Stimulated activated CD4-positive, alpha-beta T cell treated with anti-CD3 and anti-CD28 coated beads, Interleukin-15, amount 100 ng/mL, for 1 hour (primary cell): ENCODE results near the gene SOX13.

ENCODE experiments used
- DNase-seq, 2 donors: peaks; one replicate each; pipeline ENCODE4 v3.0.0-alpha.2; 2020; ENCODE audit warnings: low read depth in 1 of 2, low spot score in 1 of 2

SOX13 gene

DNA sequence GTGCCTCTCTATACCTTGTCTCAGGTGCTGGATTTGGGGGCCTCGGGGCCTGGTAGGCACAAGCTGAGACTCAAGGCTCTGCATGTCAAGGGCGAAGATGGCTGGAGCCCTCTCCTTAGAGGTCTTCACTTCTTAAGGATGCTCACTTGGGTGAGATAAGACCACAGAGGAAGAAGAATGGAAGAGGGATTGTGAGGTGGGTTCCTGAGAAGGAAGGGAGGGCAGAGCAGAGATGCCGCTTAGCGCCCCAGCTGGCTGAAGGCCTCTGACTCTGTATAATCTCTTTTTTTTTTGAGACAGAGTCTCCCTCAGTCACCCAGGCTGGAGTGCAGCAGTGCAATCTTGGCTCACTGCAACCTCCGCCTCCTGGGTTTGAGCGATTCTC is 32.2 kb downstream of the SOX13 start:
- no peak for DNase-seq

DNA sequence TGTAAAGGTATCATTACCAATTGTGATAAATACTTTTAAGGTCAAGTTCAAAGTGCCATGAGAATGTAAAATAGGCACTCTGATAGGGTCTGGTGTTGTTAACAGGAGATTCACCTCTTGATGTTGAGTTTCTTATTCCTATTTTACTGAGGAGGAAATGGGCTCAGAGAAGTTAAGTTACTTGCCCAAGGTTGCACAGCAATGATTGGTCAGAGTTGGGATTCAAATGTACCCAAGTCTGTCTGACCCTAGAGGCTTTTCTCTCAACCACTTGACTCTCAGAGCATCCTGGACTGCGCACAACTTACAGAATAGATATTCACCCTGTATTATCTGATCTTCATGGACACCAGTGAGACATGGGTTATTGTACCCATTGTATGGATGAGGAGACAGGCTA is 33.9 kb downstream of the SOX13 start:
- DNase-seq: no peak

DNA sequence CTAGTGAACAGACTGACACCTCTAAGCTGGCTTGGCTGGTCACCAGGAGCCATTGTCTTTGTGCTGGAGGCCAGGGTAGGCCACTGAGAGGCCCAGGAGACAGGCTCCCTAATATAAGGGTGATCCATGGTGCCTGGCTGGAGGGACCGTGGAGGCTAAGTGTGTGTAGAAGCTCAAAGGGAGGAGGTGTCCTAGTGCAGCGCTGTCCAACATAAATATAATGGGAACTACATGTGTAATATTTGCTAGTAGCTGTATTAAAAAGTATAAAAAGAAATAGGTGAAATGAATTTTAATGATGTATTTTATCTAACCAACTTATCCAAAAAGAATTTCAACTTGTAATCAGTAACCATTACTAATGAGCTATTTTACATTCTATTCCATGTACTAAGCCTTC is 35.0 kb downstream of the SOX13 start:
- DNase-seq: no peak

DNA sequence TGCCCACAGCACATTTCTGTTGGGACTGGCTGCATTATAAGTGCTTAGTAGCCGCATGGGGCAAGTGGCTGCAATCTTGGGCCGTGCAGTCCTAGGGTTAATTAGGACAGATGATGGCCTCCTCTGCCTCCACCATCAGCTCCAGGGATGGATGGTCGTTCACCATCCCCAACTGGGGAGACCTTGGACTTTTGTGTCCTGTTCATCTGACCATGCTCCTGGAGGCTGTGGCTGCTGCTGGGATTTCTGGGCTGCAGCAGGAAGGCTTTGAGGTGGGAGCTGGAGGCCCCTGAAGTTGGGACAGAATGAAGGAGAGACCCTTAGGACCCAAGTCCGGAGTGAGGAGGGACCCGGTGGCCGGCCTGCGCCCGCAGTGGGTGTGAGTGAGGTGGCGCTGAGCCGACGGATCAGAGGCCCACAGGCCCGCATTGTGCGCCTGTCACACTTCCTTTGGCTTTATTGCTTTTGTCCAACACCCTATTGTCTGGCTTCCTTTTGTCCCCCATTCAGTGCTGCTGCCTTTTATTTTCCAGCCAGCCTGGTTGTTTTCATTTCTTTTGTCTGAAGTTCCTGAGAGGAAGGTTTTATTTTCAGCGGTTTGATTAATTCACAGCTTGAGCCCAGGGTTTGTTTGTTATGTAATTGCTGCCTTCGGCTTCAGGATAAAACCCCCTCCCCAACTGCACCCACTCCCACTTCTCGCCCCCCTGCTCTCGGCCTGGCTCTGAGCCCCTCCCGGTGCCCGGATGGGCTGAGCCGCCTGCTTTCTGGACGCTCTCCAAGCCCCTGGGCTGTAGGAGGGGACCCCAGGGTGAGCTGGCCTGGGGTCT is 35.6 kb downstream of the SOX13 start:
- no peak for DNase-seq

GRCh38 chr1:204110894-204111633 is 38.1 kb downstream of the SOX13 start:
- no peak for DNase-seq

- no peak for DNase-seq
Observed at GRCh38 chr1:204112876-204113730, 40.2 kb downstream of the SOX13 start.

DNA sequence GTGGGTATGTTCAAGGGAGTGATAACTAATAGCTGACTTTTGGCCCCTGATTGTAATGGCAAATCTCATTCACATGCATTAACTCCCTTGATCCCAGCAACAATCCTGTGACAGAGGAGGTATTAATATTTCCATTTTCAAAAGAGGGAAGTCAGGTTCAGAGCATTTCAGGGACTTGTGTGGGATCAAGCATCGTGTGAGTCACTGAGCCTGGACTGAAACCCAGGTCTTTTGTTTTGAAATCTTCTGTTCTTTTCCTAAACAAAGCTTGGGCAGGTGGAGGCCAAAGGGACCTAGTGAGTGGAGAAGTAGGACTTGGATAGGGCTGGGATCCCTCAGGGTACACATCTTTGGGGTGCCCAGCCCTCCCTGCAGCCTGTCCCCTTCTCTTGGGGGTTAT is 41.0 kb downstream of the SOX13 start:
- DNase-seq: no peak

- DNase-seq: no peak
Observed at GRCh38 chr1:204114606-204115005, 41.7 kb downstream of the SOX13 start.

GRCh38 chr1:204115116-204115515 is 42.2 kb downstream of the SOX13 start:
- DNase-seq: no peak

GRCh38 chr1:204116539-204116938 is 43.6 kb downstream of the SOX13 start:
- DNase-seq: no peak

DNA sequence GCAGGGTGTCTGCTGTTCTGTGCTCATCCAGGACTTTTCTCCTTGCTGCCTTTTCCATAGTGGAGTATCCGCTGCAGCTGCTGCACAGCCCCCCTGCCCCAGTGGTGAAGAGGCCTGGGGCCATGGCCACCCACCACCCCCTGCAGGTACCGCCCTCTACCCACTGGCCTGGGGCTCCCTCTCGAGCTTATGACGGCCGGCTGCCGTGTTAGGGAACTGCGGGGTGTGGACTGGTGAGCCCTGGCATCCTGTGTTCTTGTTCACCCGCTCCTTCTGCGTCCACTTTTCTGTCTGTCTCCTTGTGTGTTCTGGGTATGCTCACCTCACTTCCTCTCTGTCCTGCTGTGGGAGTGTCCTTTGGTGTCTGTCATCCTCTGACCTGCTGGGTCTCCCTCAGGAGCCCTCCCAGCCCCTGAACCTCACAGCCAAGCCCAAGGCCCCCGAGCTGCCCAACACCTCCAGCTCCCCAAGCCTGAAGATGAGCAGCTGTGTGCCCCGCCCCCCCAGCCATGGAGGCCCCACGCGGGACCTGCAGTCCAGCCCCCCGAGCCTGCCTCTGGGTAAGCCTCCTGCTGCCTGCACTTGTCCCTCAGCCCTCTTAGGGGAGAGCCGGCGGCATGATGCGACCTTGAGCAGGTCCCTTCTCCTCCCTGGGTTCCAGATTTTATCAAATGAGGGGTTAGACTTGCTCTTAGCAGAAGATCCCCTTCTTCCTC is 49.1 kb downstream of the SOX13 start:
- DNase-seq: no peak

DNA sequence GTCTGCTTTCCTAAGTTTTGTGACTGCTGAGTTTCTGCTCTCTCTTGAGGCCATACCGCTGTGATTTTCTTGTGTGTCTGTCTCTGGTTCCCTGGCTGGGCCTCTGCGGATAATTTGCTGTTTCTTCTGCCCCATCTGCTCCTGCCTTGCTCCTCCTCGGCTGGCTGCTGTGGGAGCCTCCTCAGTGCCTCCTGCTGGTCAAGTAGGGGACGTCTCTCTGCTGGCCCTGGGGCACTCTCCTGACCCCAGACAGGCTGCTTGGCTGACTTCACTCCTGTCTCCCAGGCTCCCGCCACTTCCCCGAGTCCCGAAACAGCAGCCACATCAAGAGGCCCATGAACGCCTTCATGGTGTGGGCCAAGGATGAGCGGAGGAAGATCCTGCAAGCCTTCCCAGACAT is 50.5 kb downstream of the SOX13 start:
- DNase-seq: no peak

- no peak for DNase-seq
Observed at GRCh38 chr1:204124639-204125038, 51.7 kb downstream of the SOX13 start.

- no peak for DNase-seq
Observed at GRCh38 chr1:204125759-204126351, 52.9 kb downstream of the SOX13 start.

DNA sequence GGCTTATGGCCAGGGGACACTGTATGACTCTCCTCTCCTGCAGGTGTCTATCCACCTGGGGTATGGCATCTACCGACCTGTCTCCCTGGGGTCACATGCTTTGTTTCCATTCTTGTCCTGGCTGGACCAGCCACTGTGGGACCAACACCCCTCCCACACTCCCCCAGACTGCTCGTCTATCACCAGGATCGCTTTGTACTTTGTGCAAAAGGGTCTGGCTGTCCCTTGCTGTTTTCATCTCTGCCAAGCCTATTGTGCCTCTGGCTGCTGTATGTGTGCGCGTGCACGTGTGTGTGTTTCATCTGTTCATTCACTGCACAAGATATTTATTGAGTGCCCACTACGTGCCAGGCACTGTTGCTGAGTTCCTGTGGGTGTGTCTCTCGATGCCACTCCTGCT is 53.5 kb downstream of the SOX13 start:
- no peak for DNase-seq

DNA sequence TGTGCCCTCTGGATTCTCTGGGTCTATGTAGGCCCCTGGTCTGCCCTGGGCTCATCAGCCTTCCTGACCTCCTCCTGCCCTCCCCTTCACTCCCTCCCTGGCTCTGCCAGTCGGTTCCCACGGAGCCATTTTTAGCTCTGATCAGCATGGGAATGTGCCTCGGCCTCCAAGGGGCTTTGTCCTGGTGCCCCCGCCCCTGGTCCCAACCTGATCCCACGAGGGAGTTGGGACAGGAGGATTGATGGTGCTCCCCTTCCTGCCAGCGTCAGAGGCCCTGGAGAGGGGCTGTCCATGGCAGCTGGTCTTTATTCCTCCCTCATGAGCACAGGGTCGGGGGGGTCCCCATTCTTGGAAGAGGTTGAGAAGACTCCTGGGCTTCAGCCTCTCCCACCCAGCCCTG is 54.0 kb downstream of the SOX13 start:
- DNase-seq: no peak

DNA sequence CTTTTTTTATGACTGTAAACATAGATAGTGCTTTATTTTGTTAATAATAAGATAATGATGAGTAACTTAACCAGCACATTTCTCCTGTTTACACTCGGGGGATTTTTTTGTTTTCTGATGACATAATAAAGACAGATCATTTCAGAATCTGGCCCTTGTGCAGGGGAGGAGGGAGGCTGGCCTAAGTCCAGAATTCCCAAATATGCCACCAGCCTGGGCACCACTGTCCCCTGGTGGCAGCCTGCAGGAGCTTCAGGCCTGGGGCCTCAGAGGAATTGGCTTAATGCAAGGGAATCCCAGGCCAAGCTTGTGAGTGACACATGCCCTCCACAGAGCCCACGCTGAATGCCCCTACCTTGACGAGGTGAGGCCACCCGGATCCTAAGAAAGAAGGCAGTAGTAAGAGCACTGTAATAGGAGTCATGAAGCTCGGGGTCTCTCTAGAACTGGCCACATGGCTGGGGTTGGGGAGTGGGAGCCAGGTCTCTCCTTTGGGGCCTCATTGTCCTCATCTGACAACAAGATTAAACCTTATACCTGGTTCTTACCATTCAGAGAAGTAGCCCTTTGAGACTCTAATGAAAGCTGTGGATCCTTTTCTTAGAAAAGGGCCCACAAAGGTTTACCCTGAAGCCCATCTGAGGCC is 54.8 kb downstream of the SOX13 start:
- DNase-seq: no peak

DNA sequence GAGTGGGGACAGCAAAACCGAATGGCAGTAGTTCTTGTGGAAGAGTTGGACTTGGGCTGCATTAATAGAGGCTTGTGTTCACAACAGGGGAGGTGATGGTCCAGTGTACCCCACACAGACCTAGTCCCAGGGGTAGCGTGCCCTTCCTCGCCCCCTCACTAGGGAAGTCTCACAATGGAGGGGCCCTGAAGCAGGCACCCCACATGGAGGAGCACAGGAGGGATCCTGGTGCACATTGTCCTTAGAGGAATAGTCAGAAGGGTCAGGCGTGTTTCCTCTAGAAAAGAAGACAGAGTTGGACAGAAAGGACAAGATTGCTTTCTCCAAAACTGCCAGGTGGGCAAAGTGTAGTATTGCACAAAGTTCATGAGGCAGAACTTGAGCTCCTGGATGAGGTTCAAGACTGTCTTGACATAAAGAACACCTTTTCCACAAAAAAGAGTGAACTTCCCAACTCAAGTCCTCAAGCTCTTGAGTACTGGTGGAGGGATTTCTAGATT is 55.6 kb downstream of the SOX13 start:
- DNase-seq: no peak

GRCh38 chr1:204128964-204129896 is 56.3 kb downstream of the SOX13 start:
- peak; percentile 11 to 46 for DNase-seq
